ENCODE data around the gene TRAPPC3. TPM values are rescaled to one million over a fixed set of nuclear protein-coding genes. Genes with fewer than 3 reads are reported as not detected.

TRAPPC3 gene
- total RNA-seq, 1 donor from 2014 or later: 95.9 TPM

GRCh38 chr1:36149973-36150295 lies 648 bp upstream of the TRAPPC3 start:
- TF ChIP-seq CTCF (conservative IDR thresholded peaks at IDR 0.05; ENCODE audit: low read depth, low read length): no peak
- DNase-seq (ENCODE audit: low read depth): no peak
- no peak overlapping the region for H3K4me3 ChIP-seq (ENCODE audit: low read depth, low read length)

GRCh38 chr1:36148821-36149236 lies 457 bp downstream of the TRAPPC3 start:
- no peak for DNase-seq (ENCODE audit: low read depth)
- H3K4me3 ChIP-seq (ENCODE audit: low read depth, low read length): peak overlapping the region; percentile 65
- no peak for TF ChIP-seq CTCF (conservative IDR thresholded peaks at IDR 0.05; ENCODE audit: low read depth, low read length)

GRCh38 chr1:36144413-36144812 lies 4.9 kb downstream of the TRAPPC3 start:
- DNase-seq (ENCODE audit: low read depth): no peak
- H3K4me3 ChIP-seq (ENCODE audit: low read depth, low read length): no peak overlapping the region
- TF ChIP-seq CTCF (conservative IDR thresholded peaks at IDR 0.05; ENCODE audit: low read depth, low read length): no peak

GRCh38 chr1:36143424-36143823 lies 5.9 kb downstream of the TRAPPC3 start:
- H3K4me3 ChIP-seq (ENCODE audit: low read depth, low read length): no peak overlapping the region
- DNase-seq (ENCODE audit: low read depth): no peak
- no peak for TF ChIP-seq CTCF (conservative IDR thresholded peaks at IDR 0.05; ENCODE audit: low read depth, low read length)

GRCh38 chr1:36142121-36142520 lies 7.2 kb downstream of the TRAPPC3 start:
- TF ChIP-seq CTCF (conservative IDR thresholded peaks at IDR 0.05; ENCODE audit: low read depth, low read length): no peak
- DNase-seq (ENCODE audit: low read depth): no peak
- H3K4me3 ChIP-seq (ENCODE audit: low read depth, low read length): no peak overlapping the region

- TF ChIP-seq CTCF (conservative IDR thresholded peaks at IDR 0.05; ENCODE audit: low read depth, low read length): no peak
- no peak for DNase-seq (ENCODE audit: low read depth)
Measured at GRCh38 chr1:36139521-36139920, 9.8 kb downstream of the TRAPPC3 start.

GRCh38 chr1:36137776-36138175 lies 11.5 kb downstream of the TRAPPC3 start:
- no peak overlapping the region for H3K4me3 ChIP-seq (ENCODE audit: low read depth, low read length)
- TF ChIP-seq CTCF (conservative IDR thresholded peaks at IDR 0.05; ENCODE audit: low read depth, low read length): no peak
- no peak for DNase-seq (ENCODE audit: low read depth)

More at GRCh38 chr1:36139521-36139920, 9.8 kb downstream of the TRAPPC3 start:
- no peak overlapping the region for H3K4me3 ChIP-seq (ENCODE audit: low read depth, low read length)

Data from epithelial cell of proximal tubule (primary cell).